ENCODE results near the gene ZFYVE26. TPM values are rescaled to one million over a fixed set of nuclear protein-coding genes. Genes with fewer than 3 reads are reported as not detected.

Gene ZFYVE26
- total RNA-seq, 1 experiment from 2014 or later = 23.2 TPM

- intact Hi-C loops (cut with micrococcal nuclease; ENCODE audit: unreplicated experiment) = no loop called here
- Histone ChIP-seq H3K4me1 (no peaks in the 10 kb centered on the region), H3K27me3 (replicated peaks; ENCODE audit: control insufficient read depth, insufficient read depth, low read length) (no peaks in the 10 kb centered on the region; the same call in 1 of the 2 replicates), H3K4me3 (ENCODE audit: low read depth, low read length) (no peak overlapping the region), H3K36me3 (ENCODE audit: control insufficient read depth, insufficient read depth, low read length) (no peaks in the 10 kb centered on the region; the same call in 1 of the 2 replicates), H3K9me3 (no peaks in the 10 kb centered on the region)
- Mint-ChIP-seq H3K4me3 (ENCODE audit: unreplicated experiment) (no peak overlapping the region), H3K36me3 (ENCODE audit: insufficient read depth, unreplicated experiment) (no peaks in the 10 kb centered on the region), H3K9me3 (ENCODE audit: unreplicated experiment) (no peaks in the 10 kb centered on the region), H3K4me1 (ENCODE audit: low read depth, unreplicated experiment) (no peaks in the 10 kb centered on the region), H3K27me3 (ENCODE audit: insufficient read depth, unreplicated experiment) (no peaks in the 10 kb centered on the region), H3K27ac (ENCODE audit: unreplicated experiment) (no peak overlapping the region)
- ChIA-PET POLR2A (no interaction called here), CTCF (no interaction called here)
- BruUV-seq (replicated peaks) = no TSS peak
- no peak for DNase-seq
- TF ChIP-seq CTCF (IDR thresholded peaks at IDR 0.05; ENCODE audit: insufficient read depth in 1 of 2, low read depth in 1 of 2, low read length in 1 of 2, severe bottlenecking in 1 of 2, unreplicated experiment in 1 of 2) = no peak
These were observed 89.0 kb downstream of the ZFYVE26 start for GRCh38 chr14:67727361-67727760.

GRCh38 chr14:67725171-67725570 is 91.2 kb downstream of the ZFYVE26 start:
- no peaks in the 10 kb centered on the region for H3K4me1 ChIP-seq
- H3K36me3 Mint-ChIP-seq (ENCODE audit: insufficient read depth, unreplicated experiment) = no peaks in the 10 kb centered on the region
- POLR2A ChIA-PET = no interaction called here

GRCh38 chr14:67722293-67722692 is 94.1 kb downstream of the ZFYVE26 start:
- Mint-ChIP-seq H3K36me3 (ENCODE audit: insufficient read depth, unreplicated experiment) (no peaks in the 10 kb centered on the region), H3K4me3 (ENCODE audit: unreplicated experiment) (no peak overlapping the region), H3K27ac (ENCODE audit: unreplicated experiment) (no peak overlapping the region), H3K4me1 (ENCODE audit: low read depth, unreplicated experiment) (peaks cover 6% of the 10 kb centered on the region), H3K9me3 (ENCODE audit: unreplicated experiment) (no peaks in the 10 kb centered on the region), H3K27me3 (ENCODE audit: insufficient read depth, unreplicated experiment) (no peaks in the 10 kb centered on the region)
- H3K4me1 ChIP-seq = no peaks in the 10 kb centered on the region
- intact Hi-C loops (cut with micrococcal nuclease; ENCODE audit: unreplicated experiment) = no loop called here
- no peaks in the 10 kb centered on the region for H3K9me3 ChIP-seq
- no peak for TF ChIP-seq CTCF (IDR thresholded peaks at IDR 0.05; ENCODE audit: insufficient read depth in 1 of 2, low read depth in 1 of 2, low read length in 1 of 2, severe bottlenecking in 1 of 2, unreplicated experiment in 1 of 2)
- ChIA-PET POLR2A (no interaction called here), CTCF (interaction anchor here (0.7 kb wide), 1 partner anchor 18 kb away, joined by 4 read pairs; no protein-coding TSS in a partner anchor)
- no peak for DNase-seq
- BruUV-seq (replicated peaks) = no TSS peak
- H3K27me3 ChIP-seq (replicated peaks; ENCODE audit: control insufficient read depth, insufficient read depth, low read length) = no peaks in the 10 kb centered on the region; the same call in 1 of the 2 replicates
- peak overlapping the region; percentile 19; the same call in 1 of the 2 replicates for H3K4me3 ChIP-seq (ENCODE audit: low read depth, low read length)
- H3K36me3 ChIP-seq (ENCODE audit: control insufficient read depth, insufficient read depth, low read length) = no peaks in the 10 kb centered on the region; the same call in 1 of the 2 replicates

More at GRCh38 chr14:67725171-67725570, 91.2 kb downstream of the ZFYVE26 start:
- no peaks in the 10 kb centered on the region; the same call in 1 of the 2 replicates for H3K27me3 ChIP-seq (replicated peaks; ENCODE audit: control insufficient read depth, insufficient read depth, low read length)
- no peak overlapping the region for H3K4me3 ChIP-seq (ENCODE audit: low read depth, low read length)
- H3K27me3 Mint-ChIP-seq (ENCODE audit: insufficient read depth, unreplicated experiment) = no peaks in the 10 kb centered on the region
- H3K9me3 ChIP-seq = no peaks in the 10 kb centered on the region
- BruUV-seq (replicated peaks) = no TSS peak
- DNase-seq = no peak
- no peaks in the 10 kb centered on the region for H3K4me1 Mint-ChIP-seq (ENCODE audit: low read depth, unreplicated experiment)
- no peak overlapping the region for H3K27ac Mint-ChIP-seq (ENCODE audit: unreplicated experiment)
- intact Hi-C loops (cut with micrococcal nuclease; ENCODE audit: unreplicated experiment) = no loop called here
- no peak overlapping the region for H3K4me3 Mint-ChIP-seq (ENCODE audit: unreplicated experiment)
- no peaks in the 10 kb centered on the region; the same call in 1 of the 2 replicates for H3K36me3 ChIP-seq (ENCODE audit: control insufficient read depth, insufficient read depth, low read length)
- H3K9me3 Mint-ChIP-seq (ENCODE audit: unreplicated experiment) = no peaks in the 10 kb centered on the region
- CTCF ChIA-PET = no interaction called here
- TF ChIP-seq CTCF (IDR thresholded peaks at IDR 0.05; ENCODE audit: insufficient read depth in 1 of 2, low read depth in 1 of 2, low read length in 1 of 2, severe bottlenecking in 1 of 2, unreplicated experiment in 1 of 2) = no peak

All from Caco-2 (cell line).